Activated CD8-positive, alpha-beta memory T cell treated with anti-CD3 and anti-CD28 coated beads, Interleukin-2, amount 50 U/mL, for 48 hours (primary cell): ENCODE data around the gene SAA1.

Experiments
- DNase-seq: peaks from one replicate; pipeline ENCODE4 v3.0.0-alpha.2; 2020

The SAA1 gene

DNA sequence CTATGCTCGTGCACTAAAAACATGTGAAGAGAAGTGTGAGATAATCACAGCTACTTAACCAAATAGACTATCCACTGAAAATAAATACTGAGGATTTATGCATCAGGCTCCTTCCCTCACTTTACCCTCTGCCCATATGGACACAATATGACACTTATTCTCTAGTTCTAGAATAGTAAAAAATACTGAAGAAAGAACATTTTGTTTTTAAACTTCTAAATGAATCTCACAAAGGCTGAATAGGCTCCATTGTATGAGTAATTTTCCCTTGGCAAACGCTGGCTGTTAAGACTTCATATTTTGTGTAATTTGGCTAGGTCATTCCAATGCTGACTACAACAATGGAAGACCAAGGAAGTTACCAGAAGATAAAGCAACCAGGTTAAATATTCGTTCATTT lies 45.9 kb downstream of the SAA1 start:
- DNase-seq, result no peak

DNA sequence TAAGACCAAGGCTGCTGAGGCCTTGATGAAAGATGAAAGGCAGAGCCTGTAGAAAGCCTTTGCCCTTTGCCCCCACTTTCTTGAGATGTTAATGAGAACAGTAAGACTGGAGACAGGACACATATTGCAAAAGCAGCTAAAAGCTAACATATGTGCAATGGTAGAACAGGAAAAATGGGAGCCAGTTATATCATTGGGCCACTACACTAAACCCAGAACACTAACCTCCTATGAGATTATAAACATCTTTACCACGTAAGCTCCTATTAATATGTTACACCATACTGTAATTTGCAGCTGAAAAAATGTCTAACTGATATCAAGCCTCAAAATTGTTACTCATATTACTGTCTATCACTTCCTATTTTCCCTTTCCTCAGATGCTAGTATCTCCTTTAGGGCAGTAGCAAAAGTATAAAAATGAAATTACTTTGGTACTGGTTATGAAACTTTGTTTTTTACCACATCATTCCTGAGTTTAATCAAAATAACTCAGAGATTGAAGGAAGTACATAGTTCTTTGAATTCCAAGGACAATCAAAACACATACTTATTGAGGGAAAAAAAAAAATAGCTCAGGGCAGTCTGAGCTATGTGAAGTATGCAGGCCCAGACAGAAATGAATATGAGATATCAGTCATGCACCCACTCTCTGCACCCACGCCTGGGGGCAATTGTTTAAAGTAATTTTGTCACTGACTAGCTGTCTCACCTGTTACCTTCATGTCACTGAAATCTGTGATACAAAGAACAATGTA lies 46.8 kb downstream of the SAA1 start:
- DNase-seq, result no peak

DNA sequence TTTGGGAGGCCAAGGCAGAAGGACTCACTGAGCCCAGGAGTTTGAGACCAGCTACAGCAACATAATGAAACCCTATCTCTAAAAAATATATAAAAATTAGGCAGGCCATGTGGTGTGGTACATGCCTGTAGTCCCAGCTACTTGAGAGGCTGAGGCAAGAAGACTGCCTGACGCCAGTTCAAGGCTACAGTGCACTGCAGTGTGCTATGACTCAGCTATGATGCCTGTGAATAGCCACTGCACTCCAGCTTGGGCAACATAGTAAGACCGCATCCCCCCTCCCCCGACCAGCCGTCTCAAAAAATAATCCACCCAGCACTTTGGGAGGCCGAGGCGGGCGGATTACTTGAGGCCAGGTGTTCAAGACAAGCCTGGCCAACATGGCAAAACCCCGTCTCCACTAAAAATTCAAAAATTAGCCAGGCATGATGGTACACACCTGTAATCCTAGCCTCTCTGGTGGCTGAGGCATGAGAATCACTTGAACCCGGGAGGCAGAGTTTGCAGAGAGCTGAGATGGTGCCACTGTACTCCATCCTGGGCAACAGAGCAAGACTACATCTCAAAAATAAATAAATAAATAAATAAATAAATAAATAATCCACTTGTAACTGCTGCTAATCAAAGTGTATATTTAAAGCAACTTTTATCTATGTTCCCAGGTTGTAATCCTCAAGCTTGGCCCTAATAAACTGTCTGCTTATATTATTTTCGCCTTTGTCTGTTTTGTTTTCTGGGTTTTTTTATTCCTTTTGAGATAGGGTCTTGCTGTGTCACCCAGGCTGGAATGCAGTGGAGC lies 48.1 kb downstream of the SAA1 start:
- no peak for DNase-seq

DNA sequence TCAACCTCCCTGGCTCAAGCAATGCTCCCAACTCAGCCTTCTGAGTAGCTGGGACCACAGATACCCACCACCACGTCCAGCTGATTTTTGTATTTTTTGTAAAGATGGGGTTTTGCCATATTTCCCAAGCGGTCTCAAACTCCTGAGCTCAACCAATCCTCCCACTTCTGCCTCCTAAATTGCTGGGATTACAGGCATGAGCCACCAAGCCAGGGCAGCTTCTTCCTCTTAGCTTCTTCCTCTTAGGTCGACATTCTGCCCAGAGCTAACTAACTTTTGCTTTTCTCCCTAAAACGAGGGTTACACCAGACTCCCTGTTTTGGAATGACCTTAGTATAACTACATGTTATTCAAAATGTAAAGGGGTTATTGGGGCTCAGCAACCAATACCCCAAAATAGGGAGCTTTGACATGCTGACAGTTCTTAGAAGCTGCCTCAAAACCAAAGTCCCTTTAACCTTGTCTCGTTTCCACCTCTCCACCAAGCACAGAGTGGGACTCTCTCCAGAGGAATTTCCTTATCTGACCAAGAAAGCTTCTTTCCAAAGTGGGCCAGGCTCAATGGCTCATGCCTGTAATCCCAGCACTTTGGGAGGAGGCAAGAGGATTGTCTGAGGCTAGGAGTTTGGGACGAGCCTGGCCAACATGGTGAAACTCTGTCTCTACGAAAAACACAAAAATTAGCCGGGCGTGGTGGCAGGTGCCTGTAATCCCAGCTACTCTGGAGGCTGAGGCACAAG lies 48.9 kb downstream of the SAA1 start:
- no peak for DNase-seq

DNA sequence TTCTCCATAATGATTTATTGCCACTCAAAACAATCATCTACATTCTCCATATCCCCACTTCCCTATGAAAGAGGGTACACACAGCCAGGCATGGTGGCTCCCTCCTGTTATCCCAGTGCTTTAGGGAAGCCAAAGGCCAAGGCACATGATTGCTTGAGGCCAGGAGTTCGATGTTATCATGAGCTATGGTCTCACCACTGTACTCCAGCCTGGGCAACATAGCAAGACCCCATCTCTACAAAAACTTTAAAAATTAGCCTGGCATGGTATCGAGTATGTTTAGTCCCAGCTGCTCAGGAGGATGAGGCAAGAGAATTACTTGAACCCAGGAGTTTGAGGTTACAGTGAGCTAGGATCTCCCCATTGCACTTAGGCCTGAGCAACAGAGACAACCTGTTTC lies 49.8 kb downstream of the SAA1 start:
- no peak for DNase-seq

DNA sequence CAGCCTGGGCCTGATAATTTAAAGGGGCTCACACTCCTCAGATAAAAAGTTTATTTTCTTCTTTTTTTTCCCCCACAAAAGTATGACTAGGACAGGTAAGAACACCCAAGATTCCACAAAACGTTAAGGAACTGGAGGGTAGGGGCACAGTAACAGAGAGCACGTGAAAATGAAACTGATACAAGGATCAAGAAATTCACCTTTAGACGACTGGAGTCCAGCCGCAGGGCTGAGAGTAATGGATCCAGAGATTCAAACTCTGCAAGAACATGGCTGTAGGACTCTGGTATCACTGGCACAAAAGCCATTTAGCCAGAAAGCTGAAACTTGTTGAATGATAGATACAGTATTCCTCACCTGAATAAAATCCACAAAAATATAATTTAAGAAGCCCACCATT lies 51.5 kb downstream of the SAA1 start:
- DNase-seq, result no peak
